ENCODE data around the gene TLR10.
A peak's percentile ranks its signal among the peaks of the same experiment; 100 is the strongest.
"Not testable (repeated sequence)": the region's sequence is repeated elsewhere in the genome, so short reads cannot be mapped to it uniquely, and the experiment has no call there.

TLR10 gene

GRCh38 chr4:38811297-38811696 lies 28.5 kb upstream of the TLR10 start:
- no peak for ATAC-seq (ENCODE audit: low read depth)
- Mint-ChIP-seq H3K4me3 (no peak overlapping the region), H3K27me3 (no peaks in the 10 kb centered on the region)

GRCh38 chr4:38807462-38807861 lies 24.7 kb upstream of the TLR10 start:
- H3K27me3 Mint-ChIP-seq; ATAC-seq (ENCODE audit: low read depth); H3K9me3 Mint-ChIP-seq; H3K4me3 Mint-ChIP-seq; DNase-seq (ENCODE audit: low spot score in 2 of 2); H3K27ac Mint-ChIP-seq: not testable (repeated sequence)
- H3K4me1 Mint-ChIP-seq = peaks cover 36% of the 10 kb centered on the region
- peaks cover 23% of the 10 kb centered on the region for H3K36me3 Mint-ChIP-seq

More at GRCh38 chr4:38811297-38811696, 28.5 kb upstream of the TLR10 start:
- H3K36me3 Mint-ChIP-seq = peaks cover 36% of the 10 kb centered on the region
- peaks cover 34% of the 10 kb centered on the region for H3K4me1 Mint-ChIP-seq
- H3K9me3 Mint-ChIP-seq = peaks cover 2% of the 10 kb centered on the region
- no peak overlapping the region for H3K27ac Mint-ChIP-seq
- no peak for DNase-seq (ENCODE audit: low spot score in 2 of 2)

- H3K9me3 Mint-ChIP-seq; ATAC-seq (ENCODE audit: low read depth); DNase-seq (ENCODE audit: low spot score in 2 of 2); H3K27me3 Mint-ChIP-seq: not testable (repeated sequence)
- Mint-ChIP-seq H3K4me1 (peaks cover 34% of the 10 kb centered on the region), H3K36me3 (peaks cover 29% of the 10 kb centered on the region), H3K27ac (peak overlapping the region; percentile 94), H3K4me3 (peak overlapping the region; percentile 98)
These were observed 23.5 kb upstream of the TLR10 start for GRCh38 chr4:38806251-38806650.

- ATAC-seq (ENCODE audit: low read depth) = peak; percentile 79
- H3K27me3 Mint-ChIP-seq = no peaks in the 10 kb centered on the region
- peaks cover 34% of the 10 kb centered on the region for H3K4me1 Mint-ChIP-seq
- H3K36me3 Mint-ChIP-seq = peaks cover 33% of the 10 kb centered on the region
- peak overlapping the region; percentile 94 for H3K27ac Mint-ChIP-seq
- peak in 1 of 2 donors; percentile 49 for DNase-seq (ENCODE audit: low spot score in 2 of 2)
- H3K9me3 Mint-ChIP-seq = peaks cover 6% of the 10 kb centered on the region
- H3K4me3 Mint-ChIP-seq = peak overlapping the region; percentile 98
These were observed 22.8 kb upstream of the TLR10 start for GRCh38 chr4:38805530-38806145.

- peaks cover 11% of the 10 kb centered on the region for H3K9me3 Mint-ChIP-seq
- DNase-seq (ENCODE audit: low spot score in 2 of 2) = peak in 1 of 2 donors; percentile 62
- peak within 1 kb of the TSS; percentile 98 for H3K4me3 Mint-ChIP-seq
These were observed 22.0 kb upstream of the TLR10 start, which contains the start of gene TLR1 for GRCh38 chr4:38804654-38805295. TSS of gene TLR1 (minus strand) at chr4:38804791. CDS start at chr4:38798831, 5,960 bp downstream.

GRCh38 chr4:38803833-38804653 lies 21.3 kb upstream of the TLR10 start:
- Mint-ChIP-seq H3K27ac (peak overlapping the region; percentile 94), H3K36me3 (peaks cover 42% of the 10 kb centered on the region)
- DNase-seq (ENCODE audit: low spot score in 2 of 2) = no peak

More at GRCh38 chr4:38804654-38805295, 22.0 kb upstream of the TLR10 start, which contains the start of gene TLR1:
- Mint-ChIP-seq H3K36me3 (peaks cover 37% of the 10 kb centered on the region), H3K4me1 (peaks cover 31% of the 10 kb centered on the region), H3K27ac (peak within 1 kb of the TSS; percentile 94), H3K27me3 (no peaks in the 10 kb centered on the region)
- ATAC-seq (ENCODE audit: low read depth) = peak; percentile 44

GRCh38 chr4:38802561-38803355 lies 20.0 kb upstream of the TLR10 start:
- Mint-ChIP-seq H3K9me3 (peaks cover 15% of the 10 kb centered on the region), H3K4me1 (peaks cover 34% of the 10 kb centered on the region), H3K36me3 (peaks cover 49% of the 10 kb centered on the region), H3K4me3 (peak overlapping the region; percentile 79), H3K27ac (peak overlapping the region; percentile 94), H3K27me3 (no peaks in the 10 kb centered on the region)
- ATAC-seq (ENCODE audit: low read depth) = no peak
- no peak for DNase-seq (ENCODE audit: low spot score in 2 of 2)

More at GRCh38 chr4:38803833-38804653, 21.3 kb upstream of the TLR10 start:
- peak; percentile 10 for ATAC-seq (ENCODE audit: low read depth)
- H3K9me3 Mint-ChIP-seq = peaks cover 13% of the 10 kb centered on the region
- H3K27me3 Mint-ChIP-seq = no peaks in the 10 kb centered on the region
- peak overlapping the region; percentile 98 for H3K4me3 Mint-ChIP-seq
- peaks cover 33% of the 10 kb centered on the region for H3K4me1 Mint-ChIP-seq

- DNase-seq (ENCODE audit: low spot score in 2 of 2) = no peak
- H3K27ac Mint-ChIP-seq = no peak overlapping the region
- peaks cover 29% of the 10 kb centered on the region for H3K4me1 Mint-ChIP-seq
- peaks cover 15% of the 10 kb centered on the region for H3K9me3 Mint-ChIP-seq
- ATAC-seq (ENCODE audit: low read depth) = no peak
- H3K27me3 Mint-ChIP-seq = no peaks in the 10 kb centered on the region
- H3K36me3 Mint-ChIP-seq = peaks cover 55% of the 10 kb centered on the region
- no peak overlapping the region for H3K4me3 Mint-ChIP-seq
These were observed 18.2 kb upstream of the TLR10 start for GRCh38 chr4:38800961-38801450.

- ATAC-seq (ENCODE audit: low read depth) (no peak), DNase-seq (ENCODE audit: low spot score in 2 of 2) (no peak)
- no peaks in the 10 kb centered on the region for H3K27me3 Mint-ChIP-seq
- H3K36me3 Mint-ChIP-seq = peaks cover 57% of the 10 kb centered on the region
- no peak overlapping the region for H3K27ac Mint-ChIP-seq
- no peak overlapping the region for H3K4me3 Mint-ChIP-seq
- peaks cover 15% of the 10 kb centered on the region for H3K9me3 Mint-ChIP-seq
- H3K4me1 Mint-ChIP-seq = peaks cover 25% of the 10 kb centered on the region
These were observed 17.6 kb upstream of the TLR10 start for GRCh38 chr4:38800366-38800765.

GRCh38 chr4:38795087-38795486 lies 12.3 kb upstream of the TLR10 start:
- no peak overlapping the region for H3K27ac Mint-ChIP-seq
- H3K36me3 Mint-ChIP-seq = peaks cover 54% of the 10 kb centered on the region

GRCh38 chr4:38794051-38794450 lies 11.3 kb upstream of the TLR10 start:
- Mint-ChIP-seq H3K4me3 (no peak overlapping the region), H3K27ac (peak overlapping the region; percentile 10), H3K4me1 (peaks cover 3% of the 10 kb centered on the region), H3K9me3 (peaks cover 22% of the 10 kb centered on the region), H3K27me3 (no peaks in the 10 kb centered on the region), H3K36me3 (peaks cover 46% of the 10 kb centered on the region)
- DNase-seq (ENCODE audit: low spot score in 2 of 2) (no peak), ATAC-seq (ENCODE audit: low read depth) (no peak)

More at GRCh38 chr4:38795087-38795486, 12.3 kb upstream of the TLR10 start:
- H3K9me3 Mint-ChIP-seq = peaks cover 26% of the 10 kb centered on the region
- H3K27me3 Mint-ChIP-seq = no peaks in the 10 kb centered on the region
- H3K4me1 Mint-ChIP-seq = peaks cover 6% of the 10 kb centered on the region
- ATAC-seq (ENCODE audit: low read depth) = no peak
- H3K4me3 Mint-ChIP-seq = no peak overlapping the region
- no peak for DNase-seq (ENCODE audit: low spot score in 2 of 2)

- Mint-ChIP-seq H3K27ac (peak overlapping the region; percentile 33), H3K9me3 (peaks cover 27% of the 10 kb centered on the region), H3K36me3 (peaks cover 39% of the 10 kb centered on the region), H3K4me1 (peaks cover 5% of the 10 kb centered on the region), H3K27me3 (no peaks in the 10 kb centered on the region), H3K4me3 (no peak overlapping the region)
- no peak for DNase-seq (ENCODE audit: low spot score in 2 of 2)
- no peak for ATAC-seq (ENCODE audit: low read depth)
These were observed 8.2 kb upstream of the TLR10 start for GRCh38 chr4:38791010-38791409.

- Mint-ChIP-seq H3K4me1 (peaks cover 14% of the 10 kb centered on the region), H3K4me3 (no peak overlapping the region), H3K27ac (no peak overlapping the region), H3K36me3 (peaks cover 25% of the 10 kb centered on the region), H3K27me3 (no peaks in the 10 kb centered on the region), H3K9me3 (peaks cover 23% of the 10 kb centered on the region)
- DNase-seq (ENCODE audit: low spot score in 2 of 2) (no peak), ATAC-seq (ENCODE audit: low read depth) (no peak)
These were observed 5.5 kb upstream of the TLR10 start for GRCh38 chr4:38788317-38788716.
